ENCODE results near the gene FAM20A.

FAM20A gene

GRCh38 chr17:68560966-68561720, 40.0 kb downstream of the FAM20A start:
- no peak for DNase-seq (ENCODE audit: low read depth)
- H3K4me3 ChIP-seq (ENCODE audit: low read depth, low read length): no peak overlapping the region
- no peak for TF ChIP-seq CTCF (IDR thresholded peaks at IDR 0.05; ENCODE audit: low read depth, low read length, missing control alignments)

GRCh38 chr17:68559316-68559715, 41.9 kb downstream of the FAM20A start:
- H3K4me3 ChIP-seq (ENCODE audit: low read depth, low read length): no peak overlapping the region
- TF ChIP-seq CTCF (IDR thresholded peaks at IDR 0.05; ENCODE audit: low read depth, low read length, missing control alignments): no peak
- DNase-seq (ENCODE audit: low read depth): no peak

GRCh38 chr17:68556551-68556950, 44.6 kb downstream of the FAM20A start:
- DNase-seq (ENCODE audit: low read depth): no peak
- no peak for TF ChIP-seq CTCF (IDR thresholded peaks at IDR 0.05; ENCODE audit: low read depth, low read length, missing control alignments)
- no peak overlapping the region for H3K4me3 ChIP-seq (ENCODE audit: low read depth, low read length)

GRCh38 chr17:68544111-68544915, 56.9 kb downstream of the FAM20A start:
- DNase-seq (ENCODE audit: low read depth): no peak
- H3K4me3 ChIP-seq (ENCODE audit: low read depth, low read length): no peak overlapping the region
- no peak for TF ChIP-seq CTCF (IDR thresholded peaks at IDR 0.05; ENCODE audit: low read depth, low read length, missing control alignments)

GRCh38 chr17:68542698-68543463, 58.3 kb downstream of the FAM20A start:
- H3K4me3 ChIP-seq (ENCODE audit: low read depth, low read length): no peak overlapping the region
- DNase-seq (ENCODE audit: low read depth): no peak
- no peak for TF ChIP-seq CTCF (IDR thresholded peaks at IDR 0.05; ENCODE audit: low read depth, low read length, missing control alignments)

- no peak for TF ChIP-seq CTCF (IDR thresholded peaks at IDR 0.05; ENCODE audit: low read depth, low read length, missing control alignments)
- H3K4me3 ChIP-seq (ENCODE audit: low read depth, low read length): no peak overlapping the region
- DNase-seq (ENCODE audit: low read depth): no peak
Observed at GRCh38 chr17:68541816-68542215, 59.4 kb downstream of the FAM20A start.
